IPS DF 19.7 (cell line): ENCODE measurements around the gene SOX13.
"Not testable (repeated sequence)": the region's sequence is repeated elsewhere in the genome, so short reads cannot be mapped to it uniquely, and the experiment has no call there.

Experiments used
- DNase-seq: peaks from one replicate; pipeline ENCODE4 v3.0.0-alpha.2; 2013; ENCODE audit warnings: low read depth, low spot score

SOX13 gene

GRCh38 chr1:204072931-204073836 lies at the start of gene SOX13:
SOX13 (plus strand) TSS chr1:204073115; CDS start chr1:204112916, 39,801 bp downstream.
- DNase-seq: peak; percentile 82

DNA sequence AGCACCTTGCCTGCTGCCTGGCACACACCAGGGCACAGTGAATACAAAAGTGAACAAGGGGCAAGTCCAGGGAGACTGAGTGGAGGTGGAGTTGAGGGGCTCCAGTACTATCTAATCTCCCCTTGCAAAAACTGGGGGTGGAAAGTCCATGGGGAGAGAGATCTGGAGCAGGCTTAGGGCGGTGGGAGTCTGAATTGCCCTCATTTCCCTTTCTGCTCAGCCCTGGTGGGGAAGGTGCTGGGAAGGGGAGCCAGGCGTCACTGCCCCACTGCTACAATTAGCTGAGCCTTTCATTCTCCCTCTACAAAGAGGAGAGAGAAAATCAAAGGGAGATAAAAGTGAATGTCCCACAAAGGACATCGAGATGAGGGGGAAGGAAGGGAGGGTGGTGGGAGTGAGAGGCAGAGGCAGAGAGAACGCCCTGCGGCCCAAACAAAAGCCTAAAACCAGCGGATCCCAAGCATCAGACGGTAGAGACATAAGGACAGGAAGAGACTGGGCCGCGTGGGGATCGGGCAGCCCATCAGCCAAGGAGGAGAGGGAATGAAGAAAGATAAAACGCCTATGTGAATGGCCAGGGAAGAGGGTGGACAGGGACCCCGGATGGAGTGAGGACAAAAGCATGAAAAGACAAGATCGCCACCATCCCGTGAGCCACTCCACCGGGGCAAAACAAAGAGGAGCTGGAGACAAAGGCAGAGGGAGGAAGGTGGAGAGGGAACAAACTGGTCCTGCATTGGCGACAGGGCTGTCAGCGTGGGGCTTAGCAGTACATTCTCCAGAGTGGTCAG lies 46.8 kb upstream of the SOX13 start:
- no peak for DNase-seq

GRCh38 chr1:204027446-204027845 lies 45.5 kb upstream of the SOX13 start:
- no peak for DNase-seq

DNA sequence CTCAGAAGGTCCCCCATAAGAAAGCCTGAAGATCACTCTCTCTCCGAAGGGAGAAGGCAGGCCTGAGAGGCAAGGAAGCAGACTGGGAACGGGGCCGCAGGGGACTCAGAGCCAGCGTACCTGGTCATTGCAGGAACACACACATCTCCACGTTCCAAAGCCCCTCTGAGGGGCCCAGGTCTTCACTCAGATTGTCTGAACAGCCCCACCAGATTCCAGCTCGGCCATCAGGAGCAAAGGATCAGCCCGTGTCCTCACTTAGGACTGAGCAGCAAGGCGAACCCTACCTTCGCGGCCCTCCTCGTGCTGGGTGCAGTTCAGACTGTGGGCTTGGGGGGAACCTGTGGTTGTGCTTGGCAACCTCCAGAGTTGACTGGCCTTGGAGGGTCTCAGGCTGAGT lies 43.9 kb upstream of the SOX13 start:
- no peak for DNase-seq

GRCh38 chr1:204031098-204031710 lies 41.7 kb upstream of the SOX13 start:
- no peak for DNase-seq

DNA sequence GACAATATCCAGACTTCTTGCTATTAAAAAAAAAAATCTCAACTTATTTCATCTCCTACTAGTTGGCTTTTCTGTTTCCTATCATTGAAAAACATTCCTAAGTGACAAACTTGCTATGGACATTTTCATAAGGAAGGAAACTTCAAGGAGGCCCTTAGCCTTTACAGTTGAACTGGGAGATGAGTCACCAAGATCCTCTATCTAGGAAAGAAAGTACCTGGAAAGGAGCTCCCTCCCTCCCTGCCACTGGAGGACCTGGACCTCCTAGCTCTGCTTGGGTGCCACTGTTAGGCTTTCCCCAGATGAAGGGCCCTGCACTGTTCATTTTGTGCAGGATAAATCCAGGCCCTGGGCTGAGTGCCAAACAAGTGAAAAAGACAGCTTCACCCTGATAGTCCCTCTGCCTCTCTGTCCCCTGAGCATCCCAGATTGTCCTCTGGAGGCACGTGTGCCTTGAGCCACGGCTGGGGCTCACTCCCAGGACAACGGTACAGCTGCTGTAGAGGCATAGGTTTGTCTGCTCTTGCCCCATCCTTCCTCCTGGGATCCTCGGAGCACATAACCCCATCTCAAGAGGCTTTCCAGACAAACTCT lies 40.2 kb upstream of the SOX13 start:
- no peak for DNase-seq

GRCh38 chr1:204033306-204033705 lies 39.6 kb upstream of the SOX13 start:
- DNase-seq: no peak

DNA sequence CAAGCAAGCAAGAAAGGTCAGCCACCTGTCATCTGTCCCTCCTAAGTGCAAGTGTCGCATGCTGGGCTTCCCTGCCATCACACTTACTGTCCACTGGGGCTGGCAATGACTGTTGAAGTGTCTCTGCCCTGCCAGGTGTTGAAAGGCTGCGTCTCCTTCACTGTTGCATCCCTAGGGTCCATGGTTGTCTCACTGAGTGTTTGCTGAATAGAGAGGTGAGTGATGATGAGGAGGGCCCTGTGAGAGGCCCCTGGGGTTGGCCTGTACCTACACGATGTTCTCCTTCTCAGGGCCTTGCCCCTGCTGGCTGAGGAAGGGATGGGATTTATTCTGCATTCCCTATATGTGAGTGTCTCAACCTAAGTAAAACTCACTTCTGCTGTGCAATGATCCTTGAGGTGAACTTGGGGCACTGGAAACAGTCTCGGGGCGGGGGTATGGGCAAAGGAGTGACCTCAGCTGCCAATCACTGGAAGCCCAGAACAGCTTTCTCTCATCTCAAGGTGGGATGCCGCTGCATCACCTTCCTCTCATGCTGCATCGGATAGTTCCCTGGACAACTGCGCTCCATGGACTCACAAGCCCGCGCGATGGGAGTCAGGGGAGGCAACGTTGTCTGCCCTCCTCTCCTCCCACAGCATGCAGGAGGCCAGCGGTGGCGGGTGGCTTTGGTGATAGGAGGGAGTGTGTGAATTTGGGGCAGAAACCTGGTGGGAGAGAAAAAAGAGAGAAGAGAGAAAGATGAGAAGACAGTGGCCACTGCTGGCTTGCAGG lies 35.8 kb upstream of the SOX13 start:
- no peak for DNase-seq

DNA sequence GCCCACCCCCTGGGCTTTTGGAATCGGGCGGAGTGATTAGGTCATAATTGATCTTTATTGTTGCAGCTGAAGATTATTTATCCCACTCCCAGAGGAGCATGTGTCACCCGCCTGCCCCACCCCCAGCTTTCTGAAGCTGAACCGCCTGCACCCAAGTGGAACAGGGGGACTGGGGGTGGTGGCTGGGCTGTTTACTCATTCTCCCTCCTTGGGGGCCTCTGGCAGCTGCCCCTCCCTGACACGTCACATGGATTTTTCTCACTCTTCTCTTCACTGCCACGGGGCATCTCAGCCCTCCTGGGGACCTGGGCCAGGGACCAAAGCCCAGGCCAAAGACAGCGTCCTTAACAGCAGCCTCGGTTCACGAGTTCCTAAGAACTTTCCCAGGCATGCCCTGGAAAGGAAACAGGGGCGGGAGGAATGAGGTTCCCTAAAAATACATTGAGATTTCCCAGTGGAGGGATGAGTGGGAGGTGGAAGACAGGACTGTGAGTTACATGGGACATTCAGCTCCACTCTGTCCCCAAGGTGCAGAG lies 31.6 kb upstream of the SOX13 start:
- DNase-seq: no peak

GRCh38 chr1:204041803-204042505 lies 31.0 kb upstream of the SOX13 start:
- no peak for DNase-seq

DNA sequence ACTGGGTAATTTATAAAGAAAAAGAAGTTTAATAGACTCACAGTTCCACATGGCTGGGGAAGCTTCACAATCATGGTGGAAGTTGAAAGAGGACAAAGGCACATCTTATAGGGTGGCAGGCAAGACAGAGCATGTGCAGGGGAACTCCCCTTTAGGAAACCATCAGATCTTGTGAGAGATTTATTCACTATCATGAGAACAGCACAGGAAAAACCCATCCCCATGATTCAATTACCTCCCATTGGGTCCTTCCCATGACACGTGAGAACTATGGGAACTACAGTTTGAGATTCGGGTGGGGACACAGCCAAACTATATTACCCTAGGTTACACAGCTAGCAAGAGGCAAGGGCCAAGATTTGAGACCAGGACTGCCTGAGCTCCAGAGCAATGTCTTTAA lies 30.4 kb upstream of the SOX13 start:
- no peak for DNase-seq

DNA sequence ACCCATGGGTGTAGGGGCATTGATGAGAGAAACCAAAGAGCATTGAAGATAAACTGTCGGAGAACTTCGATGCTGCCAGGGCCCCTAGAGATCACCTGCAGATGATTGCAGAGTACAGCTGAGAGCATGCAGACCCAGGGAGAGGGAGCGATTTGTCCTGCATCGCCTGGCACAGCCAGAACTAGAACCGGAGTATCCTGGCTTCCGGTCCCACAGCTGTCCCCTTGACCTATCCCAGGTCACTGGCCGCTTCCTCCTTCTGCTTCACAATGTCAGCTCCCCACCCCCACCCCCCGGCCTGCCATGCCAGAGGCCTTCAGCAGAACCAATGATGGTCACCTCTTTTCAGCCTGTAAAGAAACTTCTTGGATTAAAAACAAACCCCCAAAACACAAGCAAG lies 29.2 kb upstream of the SOX13 start:
- no peak for DNase-seq

- no peak for DNase-seq
Measured at GRCh38 chr1:204044448-204044847, 28.5 kb upstream of the SOX13 start.

DNA sequence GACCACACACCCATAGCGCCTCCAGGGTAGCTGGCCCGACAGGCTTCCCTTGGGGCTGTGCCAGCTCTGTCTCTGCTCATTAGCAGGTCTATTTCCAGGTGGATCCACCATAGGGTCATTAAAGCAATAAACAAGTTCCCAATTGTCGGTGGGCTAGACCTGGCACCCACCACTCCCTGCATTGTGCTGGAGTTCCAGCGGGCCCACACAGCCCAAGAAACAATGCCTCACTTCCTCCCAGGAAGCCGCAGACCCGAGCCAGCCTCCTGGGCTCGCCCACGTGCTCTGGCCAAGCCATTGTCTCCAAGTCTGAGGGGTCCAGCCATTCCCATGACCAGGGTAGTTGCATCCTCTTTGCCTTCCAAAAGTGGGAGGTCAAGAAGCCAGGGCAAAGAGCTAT lies 27.5 kb upstream of the SOX13 start:
- DNase-seq: no peak

- no peak for DNase-seq
Measured at GRCh38 chr1:204046346-204046745, 26.6 kb upstream of the SOX13 start.

- DNase-seq: not testable (repeated sequence)
Measured at GRCh38 chr1:204048796-204049195, 24.1 kb upstream of the SOX13 start.

GRCh38 chr1:204051258-204051657 lies 21.7 kb upstream of the SOX13 start:
- no peak for DNase-seq

DNA sequence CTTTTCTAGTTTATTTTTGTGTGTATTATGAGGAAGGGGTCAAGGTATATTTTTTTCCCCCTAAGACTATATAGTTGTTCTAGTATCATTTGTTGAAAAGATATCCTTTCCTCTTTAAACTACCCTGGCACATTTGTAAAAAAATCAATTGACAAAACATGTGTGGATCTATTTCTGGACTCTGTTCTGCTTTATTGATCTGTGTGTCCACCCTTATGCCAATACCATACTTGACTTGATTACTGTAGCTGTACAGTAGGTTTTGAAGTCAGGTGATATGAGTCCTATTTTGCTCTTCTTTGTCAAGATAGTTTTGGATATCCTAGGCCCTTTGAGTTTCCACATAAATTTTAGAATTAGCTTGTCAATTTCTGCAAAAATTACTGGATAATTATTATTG lies 21.2 kb upstream of the SOX13 start:
- no peak for DNase-seq

DNA sequence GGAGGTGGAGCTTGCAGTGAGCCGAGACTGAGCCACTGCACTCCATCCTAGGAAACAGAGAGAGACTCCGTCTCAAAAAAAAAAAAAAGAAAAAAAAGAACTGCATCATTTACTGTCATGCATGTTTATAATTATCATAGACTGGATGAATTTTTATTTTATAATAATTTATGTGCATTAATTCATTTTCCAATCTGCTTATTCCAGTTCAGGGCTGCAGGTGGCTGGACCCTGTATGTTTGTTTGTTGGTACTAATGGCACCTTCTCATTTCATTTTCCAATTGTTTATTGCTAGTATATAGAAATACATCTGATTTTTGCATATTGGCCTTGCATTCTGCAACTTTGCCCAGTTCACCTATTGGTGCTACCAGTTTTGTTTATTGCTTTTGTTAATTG lies 19.0 kb upstream of the SOX13 start:
- DNase-seq: no peak

GRCh38 chr1:204059970-204060369 lies 12.9 kb upstream of the SOX13 start:
- DNase-seq: no peak
